Endometrial microvascular endothelial cells (primary cell): ENCODE data around the gene MAP3K10. TPM values are rescaled to one million over a fixed set of nuclear protein-coding genes. Genes with fewer than 3 reads are reported as not detected.
"Not testable (repeated sequence)": the region's sequence is repeated elsewhere in the genome, so short reads cannot be mapped to it uniquely, and the experiment has no call there.

Experiments used
- in situ Hi-C: cut with HindIII; loops from 2 replicates; pipeline ENCODE4 v1.10.0; 2017; ENCODE audit warnings: low sequenced_read_pairs, low pct_unique_long_range_greater_than_20kb; ENCODE audit errors: inconsistent ontology term
- total RNA-seq: library from RNA; depleted of rRNA; stranded (reverse); fragments of >200 nt; gene quantifications from one replicate; pipeline ENCODE4 v1.2.3, GENCODE V29; 2015; ENCODE audit errors: inconsistent ontology term

Gene MAP3K10
- total RNA-seq, 1 donor from 2014 or later = 5.4 TPM

DNA sequence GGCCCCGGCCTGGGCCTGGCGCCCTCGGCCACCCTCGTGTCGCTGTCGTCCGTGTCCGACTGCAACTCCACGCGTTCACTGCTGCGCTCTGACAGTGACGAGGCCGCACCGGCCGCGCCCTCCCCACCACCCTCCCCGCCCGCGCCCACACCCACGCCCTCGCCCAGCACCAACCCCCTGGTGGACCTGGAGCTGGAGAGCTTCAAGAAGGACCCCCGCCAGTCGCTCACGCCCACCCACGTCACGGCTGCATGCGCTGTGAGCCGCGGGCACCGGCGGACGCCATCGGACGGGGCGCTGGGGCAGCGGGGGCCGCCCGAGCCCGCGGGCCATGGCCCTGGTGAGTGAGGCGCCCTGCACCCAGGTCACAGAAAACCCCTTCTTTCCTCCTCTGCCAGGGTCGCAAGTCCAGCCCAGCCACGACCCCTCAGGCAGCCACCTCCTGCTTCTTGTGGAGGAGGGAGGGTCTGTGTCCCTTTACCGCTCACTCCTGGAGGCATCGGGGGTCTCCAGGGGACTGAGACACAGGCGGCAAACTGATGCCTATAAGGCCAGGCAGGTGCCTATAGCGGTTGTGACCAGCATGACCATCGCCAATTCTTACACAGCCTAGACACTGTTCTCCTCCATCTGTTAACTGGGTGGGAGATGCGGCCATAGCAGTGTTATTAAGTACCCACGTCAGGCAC lies 22.8 kb downstream of the MAP3K10 start:
- in situ Hi-C loops = no loop called here

DNA sequence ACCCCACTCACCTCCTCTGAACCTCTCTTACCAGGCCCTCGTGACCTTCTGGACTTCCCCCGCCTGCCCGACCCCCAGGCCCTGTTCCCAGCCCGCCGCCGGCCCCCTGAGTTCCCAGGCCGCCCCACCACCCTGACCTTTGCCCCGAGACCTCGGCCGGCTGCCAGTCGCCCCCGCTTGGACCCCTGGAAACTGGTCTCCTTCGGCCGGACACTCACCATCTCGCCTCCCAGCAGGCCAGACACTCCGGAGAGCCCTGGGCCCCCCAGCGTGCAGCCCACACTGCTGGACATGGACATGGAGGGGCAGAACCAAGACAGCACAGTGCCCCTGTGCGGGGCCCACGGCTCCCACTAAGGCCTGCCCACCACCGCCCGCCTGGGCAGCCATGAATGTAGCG lies 23.7 kb downstream of the MAP3K10 start:
- in situ Hi-C loops = no loop called here

DNA sequence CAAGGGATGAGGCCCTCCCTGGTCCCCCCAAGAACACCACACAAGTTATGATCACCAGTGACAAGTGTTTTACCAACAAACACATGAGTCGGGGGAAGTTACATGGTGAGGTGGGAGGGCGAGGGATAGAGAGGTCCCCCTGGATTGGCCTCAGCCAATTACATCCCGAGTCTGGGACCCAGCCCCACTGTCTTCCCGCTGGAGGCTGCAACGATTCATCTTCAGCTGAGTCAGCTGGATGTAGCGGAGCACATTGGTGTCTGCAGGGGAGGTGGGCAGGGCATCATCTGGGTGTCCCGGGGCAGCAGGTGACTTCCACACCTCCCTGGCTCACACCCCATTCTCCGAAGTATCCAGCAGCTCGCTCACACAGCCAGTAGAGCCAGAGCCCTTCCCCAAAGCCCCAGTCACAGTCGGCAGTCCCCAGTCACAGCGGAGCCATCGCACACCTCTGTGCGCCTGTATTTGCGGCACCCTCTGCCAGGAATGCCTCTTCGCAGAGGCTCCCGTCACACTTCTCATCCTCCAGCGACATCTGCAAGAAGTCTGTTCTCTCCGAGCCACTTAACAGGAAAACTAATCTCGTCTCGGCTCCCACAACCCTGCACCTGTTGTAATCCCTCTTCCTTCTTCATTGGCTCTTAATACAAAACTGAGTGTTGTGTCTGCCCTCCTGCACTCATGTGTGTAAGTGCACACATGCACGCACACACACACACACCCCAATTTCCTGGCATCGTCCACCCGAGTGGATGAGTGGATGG lies 25.0 kb downstream of the MAP3K10 start:
- in situ Hi-C loops = no loop called here

DNA sequence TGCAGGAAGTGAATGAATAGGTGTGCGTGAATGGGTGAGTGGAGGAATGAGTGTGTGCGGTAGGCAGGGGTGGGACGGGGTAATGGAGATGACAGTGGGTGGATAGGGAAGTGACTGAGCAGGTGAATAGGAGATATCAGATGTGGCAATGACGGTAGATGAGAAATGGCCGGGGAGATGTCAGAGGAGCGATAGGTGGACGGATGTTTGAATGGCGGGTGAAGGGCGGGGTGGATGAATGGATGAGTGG lies 25.5 kb downstream of the MAP3K10 start:
- in situ Hi-C loops = no loop called here

DNA sequence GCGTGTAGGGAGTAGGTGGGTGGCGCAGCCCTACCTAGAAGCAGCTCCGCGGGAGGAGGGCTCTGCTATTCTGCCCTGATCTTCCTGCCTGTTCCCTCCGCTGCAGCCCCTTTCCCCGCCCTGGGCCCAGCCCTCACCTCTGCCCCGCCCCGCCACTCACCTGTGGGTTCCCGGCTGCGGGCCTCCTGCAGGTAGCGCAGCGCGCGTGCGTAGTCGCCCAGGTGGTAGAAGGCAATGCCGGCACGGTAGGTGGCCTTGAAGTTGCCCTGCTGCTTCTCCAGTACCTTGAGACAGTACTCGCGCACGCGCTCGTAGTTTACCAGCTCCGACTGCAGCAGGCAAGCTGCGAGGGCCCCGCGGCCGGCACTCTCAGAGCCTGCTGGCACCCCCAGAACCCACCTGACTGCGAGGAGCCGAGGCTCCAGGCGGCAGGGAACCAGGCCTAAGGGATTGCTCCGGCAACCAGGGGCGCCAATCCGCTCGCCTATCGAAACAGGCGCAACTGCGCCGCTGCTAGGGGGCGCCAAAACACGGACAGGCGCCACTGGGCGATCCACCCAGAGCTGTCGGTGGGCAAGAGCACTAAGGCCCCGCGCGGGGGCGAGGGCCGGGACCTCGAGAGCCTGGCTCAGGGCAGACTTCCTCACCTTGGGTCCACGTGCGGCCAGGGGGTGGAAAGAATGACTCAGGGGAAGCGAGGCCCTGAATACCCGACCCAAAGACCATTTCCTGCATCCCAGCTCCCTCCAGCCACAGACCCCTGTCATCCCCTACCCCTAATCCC lies 26.0 kb downstream of the MAP3K10 start:
- in situ Hi-C loops = no loop called here

DNA sequence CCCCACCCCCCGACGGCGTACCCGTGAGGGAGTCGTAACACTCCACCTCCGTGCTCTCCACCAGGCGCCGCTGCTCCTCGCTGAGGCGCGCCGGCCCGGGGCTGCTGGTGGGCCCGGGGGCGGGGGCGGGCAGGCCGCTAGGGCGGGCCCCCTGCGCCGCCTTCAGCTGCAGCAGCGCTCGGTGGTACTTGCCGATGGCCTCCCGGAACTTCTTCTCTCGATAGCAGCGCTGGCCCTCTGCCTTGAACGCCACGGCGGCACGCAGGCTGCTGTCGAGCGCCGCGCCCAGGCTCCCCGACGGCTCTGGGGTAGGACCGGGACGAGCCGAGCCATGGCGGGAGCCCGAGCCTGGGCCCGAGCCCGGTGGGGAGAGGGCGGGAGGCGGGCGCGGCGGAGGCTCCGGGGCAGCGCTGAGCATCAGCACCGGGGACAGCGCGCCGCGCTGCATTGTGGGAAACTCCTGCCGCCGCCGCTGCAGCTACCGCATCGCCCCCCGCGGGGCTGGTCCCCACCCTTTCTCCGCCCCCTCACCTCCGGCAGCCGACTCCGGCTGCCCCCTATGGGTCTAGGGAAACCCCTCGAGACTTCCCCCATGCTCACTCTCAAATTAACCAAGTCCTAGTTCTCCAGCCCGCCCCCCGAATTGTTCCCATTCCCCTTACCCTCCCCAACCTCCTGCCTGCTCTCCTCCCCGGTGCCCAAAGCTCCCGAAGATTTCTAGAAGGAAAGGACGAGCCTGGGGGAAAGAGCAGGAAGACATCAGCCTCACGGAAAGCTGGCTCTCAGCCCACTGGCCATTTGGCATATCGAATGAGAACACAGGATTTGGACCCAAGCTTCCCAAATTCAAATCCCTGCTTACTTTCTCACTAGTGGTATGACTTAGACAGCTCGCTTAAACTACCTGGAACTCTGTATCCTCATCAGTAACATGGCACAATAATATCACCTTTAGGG lies 27.0 kb downstream of the MAP3K10 start, which contains the start of gene TTC9B:
Gene TTC9B, minus strand, starts transcription at position 451 of the 957 bp plus-strand sequence. Its CDS starts 3 bp downstream, at position 448.
- in situ Hi-C loops = no loop called here

DNA sequence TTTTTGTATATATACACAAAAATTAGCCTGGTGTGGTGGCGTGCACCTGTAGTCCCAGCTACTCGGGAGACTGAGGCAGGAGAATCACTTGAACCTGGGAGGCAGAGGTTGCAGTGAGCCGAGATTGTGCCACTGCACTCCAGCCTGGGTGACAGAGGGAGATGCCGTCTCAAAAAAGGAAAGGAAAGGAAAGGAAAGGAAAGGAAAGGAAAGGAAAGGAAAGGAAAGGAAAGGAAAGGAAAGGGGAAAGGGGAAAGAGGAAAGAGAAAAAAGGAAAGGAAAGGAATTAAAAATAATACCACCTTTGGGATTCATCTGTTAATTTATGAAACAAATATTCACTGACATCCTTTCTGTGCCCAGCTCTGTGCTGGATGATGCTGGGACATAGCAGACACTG lies 27.8 kb downstream of the MAP3K10 start:
- in situ Hi-C loops = not testable (repeated sequence)

DNA sequence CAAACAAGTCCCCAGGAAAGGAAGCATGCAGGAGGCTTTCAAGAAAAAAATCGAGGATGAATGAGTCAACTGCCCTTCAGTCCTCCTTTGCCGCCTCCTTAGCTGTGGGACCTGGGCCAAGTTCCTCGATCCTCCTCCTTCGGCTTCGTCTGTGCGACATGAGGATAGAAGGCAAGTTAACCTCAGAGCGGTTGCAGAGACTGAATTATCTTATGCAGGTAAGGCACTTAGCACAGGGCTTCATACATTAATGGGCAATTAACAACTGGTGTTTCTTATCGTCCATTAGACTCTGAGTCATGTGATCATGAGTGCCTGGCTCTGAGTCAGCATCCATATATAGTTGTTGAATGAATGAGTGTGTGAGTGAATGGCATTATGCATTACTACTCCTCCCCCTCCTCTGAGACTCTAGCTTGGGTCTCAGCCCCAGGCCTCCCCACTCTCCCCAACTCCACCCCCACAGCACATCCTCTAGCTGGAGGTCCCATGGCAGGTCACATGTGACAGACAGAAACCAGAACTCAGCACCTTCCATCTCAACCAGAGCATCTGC lies 28.6 kb downstream of the MAP3K10 start:
- in situ Hi-C loops = no loop called here

DNA sequence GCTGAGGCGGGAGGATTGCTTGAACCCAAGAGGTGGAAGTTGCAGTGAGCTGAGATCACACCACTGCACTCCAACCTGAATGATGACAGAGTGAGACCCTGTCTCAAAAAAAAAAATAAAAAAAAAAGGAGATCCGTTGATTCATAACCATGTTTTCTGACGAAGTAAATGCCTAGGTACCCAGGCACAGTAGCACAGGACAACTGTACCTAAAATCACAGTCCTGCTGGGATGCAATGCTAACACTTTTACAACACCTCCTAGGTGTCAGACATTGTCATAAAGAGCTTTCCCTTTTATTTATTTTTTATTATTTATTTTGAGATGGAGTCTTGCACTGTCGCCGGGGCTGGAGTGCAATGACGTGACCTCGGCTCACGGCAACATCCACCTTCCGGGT lies 29.4 kb downstream of the MAP3K10 start:
- in situ Hi-C loops = no loop called here

DNA sequence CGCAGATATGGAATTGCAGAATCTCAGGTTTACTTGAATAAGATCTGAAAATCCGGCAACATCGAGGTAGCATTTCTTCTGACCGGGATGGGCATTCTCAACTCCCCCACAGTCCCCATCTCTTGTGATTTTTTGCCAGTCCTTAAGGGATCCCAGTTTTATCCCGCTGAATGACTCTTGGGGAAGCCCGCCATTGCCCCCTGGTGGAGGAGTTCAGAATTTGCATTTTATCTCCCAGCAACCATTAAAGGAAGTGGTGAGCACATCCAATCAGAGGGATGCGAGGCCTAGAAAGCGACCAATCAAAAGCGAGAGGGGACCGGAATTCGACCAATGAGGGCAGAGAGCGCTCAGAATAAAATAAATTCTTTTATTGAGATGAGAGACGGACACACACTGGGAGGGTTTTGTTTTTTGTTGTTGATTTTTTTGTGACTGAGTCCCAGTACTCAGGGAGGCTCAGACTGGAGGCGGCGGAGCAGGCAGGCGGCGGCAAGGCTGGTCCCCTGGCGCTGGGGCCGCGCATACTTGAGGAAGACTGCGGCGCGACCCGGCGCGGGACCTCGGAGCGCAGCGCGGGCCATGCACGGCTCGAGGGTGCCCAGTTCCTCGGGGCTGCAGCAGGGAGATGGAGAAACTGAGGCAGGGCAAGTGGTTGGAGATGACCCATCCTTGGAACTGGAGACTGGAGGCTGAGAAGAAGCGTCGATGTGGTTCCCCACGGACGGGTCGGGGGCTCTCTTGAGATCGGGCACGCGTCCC lies 30.8 kb downstream of the MAP3K10 start:
- in situ Hi-C loops = no loop called here

DNA sequence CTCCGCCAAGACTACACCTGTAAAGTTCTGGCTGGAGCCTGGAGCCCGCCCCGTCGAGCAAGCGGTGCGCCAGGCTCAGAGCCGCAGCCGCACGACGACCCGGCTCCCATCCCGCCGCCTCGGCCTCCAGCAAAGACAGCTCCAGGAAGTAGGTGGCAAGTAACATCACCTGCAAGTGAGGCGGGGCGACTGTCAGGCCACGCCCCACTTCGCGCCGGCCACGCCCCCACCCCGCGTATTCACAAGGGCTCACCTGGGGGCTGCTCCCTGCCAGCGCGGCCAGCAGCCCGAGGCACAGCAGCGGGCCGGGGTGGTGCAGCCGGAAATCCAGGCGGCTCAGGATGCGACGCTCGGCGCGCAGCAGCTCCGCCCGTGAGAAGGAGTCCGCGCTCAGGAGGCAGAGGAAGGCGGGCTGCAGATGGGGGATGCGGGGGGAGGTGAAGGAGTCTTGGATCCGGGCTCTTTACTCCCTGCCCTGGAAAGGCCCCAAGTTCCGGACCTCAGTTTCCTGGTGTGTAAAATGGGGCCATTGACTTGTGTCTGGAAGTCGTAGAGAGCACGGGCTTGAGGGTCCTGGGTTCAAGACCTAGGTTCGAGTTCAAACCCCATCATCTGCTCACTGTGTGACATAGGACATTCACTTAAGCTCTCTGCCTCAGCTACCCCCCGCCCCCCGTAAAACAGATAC lies 32.1 kb downstream of the MAP3K10 start:
- in situ Hi-C loops = no loop called here

DNA sequence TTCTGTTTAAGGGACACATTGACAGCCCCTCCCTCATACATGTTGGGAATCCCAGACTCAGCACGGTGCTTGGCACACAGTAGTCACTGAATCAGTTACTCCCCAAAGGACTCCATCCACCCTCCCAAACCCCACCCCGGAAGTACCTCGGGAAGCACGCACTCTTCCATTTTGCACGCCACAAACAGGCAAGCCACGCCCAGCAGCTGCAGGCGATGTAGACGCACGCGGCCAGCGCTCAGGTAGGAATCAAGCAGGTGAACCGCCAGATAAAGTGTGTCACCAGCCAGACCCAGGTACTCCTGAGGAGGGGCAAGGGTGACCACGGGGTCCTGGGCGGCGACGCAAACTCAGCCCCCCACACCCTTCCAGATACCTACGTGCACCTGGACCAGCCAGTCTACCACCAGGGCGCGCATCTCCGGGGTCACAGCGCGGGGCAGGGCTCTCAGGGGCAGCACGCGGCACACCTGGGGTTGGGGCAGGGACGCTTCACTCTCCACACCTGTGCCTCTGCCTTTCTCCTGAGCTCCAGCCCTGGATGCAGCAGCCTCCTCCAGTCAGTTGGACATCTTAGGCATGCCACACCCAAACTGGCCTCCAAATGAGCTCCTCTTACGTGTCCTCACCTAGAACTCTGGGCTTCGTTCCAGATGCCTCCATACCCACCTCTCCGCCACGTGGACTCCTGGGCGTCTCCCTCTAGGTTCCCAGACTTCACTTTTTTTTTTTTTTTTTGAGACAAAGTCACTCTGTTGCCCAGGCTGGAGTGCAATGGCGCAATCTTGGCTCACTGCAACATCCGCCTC lies 33.3 kb downstream of the MAP3K10 start:
- in situ Hi-C loops = no loop called here

DNA sequence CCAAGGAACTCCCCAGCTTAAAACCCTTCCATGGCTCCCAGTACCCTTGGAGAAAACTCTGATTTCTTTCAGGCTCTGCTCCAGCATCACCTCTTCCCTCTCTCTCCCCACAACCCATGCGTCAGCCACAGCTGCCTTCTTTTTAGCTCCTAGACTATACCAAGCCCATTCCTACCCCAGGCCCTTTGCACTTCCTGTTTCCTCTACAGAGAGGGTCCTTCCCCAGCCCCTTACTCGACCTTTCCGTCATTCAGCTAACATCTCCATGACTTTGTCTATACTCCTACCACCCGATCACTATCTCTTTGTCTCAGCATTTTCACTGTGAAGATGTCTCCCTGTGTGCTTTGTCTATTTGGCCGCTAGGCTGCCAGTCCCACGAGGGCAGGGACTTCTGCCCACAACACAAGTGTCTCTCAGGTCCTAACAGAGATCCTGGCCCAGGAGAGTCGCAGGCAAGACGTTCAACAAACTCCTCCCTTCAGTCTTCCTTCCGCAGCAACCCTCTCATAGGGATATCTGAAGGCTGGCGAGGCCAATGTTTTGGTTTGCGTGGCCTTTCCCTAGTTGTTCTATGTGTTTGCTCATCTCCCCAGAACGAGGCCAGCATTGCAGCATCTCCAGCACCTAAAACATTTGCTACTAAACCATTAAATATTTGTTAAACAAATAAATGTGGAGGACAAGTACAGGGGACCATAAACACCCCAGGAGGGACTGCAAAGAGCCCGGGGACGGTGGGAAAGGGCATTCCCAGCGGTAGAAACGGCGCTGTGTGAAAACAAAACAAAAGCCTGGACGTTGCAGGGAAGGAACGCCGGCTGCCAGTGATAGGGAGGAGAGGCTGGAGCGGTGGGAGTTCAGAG lies 34.4 kb downstream of the MAP3K10 start:
- in situ Hi-C loops = no loop called here

DNA sequence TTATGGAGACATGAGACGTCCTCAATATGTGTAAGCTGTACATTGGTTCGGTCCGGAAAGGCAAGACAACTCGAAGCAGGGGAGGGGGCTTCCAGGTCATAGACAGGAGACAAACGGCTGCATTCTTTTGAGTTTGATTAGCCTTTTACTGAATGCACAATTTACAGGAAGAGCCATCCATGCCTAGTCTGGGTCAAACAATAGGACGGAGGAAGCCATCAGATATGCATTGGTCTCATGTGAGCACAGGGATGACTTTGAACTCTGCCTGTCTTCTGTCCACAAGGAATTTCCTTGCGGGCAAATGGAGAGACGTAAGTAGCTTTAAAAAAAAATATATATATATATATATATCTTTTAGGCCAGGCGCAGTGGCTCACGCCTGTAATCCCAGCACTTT lies 37.1 kb downstream of the MAP3K10 start:
- in situ Hi-C loops = no loop called here

DNA sequence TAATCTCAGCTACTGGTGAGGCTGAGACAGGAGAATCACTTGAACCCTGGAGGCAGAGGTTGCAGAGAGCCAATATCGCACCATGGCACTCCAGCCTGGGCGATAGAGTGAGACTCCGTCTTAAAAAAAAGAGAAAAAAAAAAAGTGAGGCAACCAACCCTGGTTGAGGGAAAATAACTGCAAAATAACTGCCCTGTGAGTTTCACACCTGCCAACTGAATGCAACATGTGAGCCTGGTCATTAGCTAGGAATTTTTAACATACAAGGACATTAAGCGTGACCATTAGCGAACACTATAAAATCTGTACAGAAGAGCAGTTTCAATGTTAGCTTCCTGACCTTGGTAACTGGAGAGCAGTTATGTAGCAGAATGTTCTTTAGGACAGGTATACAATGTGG lies 37.6 kb downstream of the MAP3K10 start:
- in situ Hi-C loops = no loop called here

DNA sequence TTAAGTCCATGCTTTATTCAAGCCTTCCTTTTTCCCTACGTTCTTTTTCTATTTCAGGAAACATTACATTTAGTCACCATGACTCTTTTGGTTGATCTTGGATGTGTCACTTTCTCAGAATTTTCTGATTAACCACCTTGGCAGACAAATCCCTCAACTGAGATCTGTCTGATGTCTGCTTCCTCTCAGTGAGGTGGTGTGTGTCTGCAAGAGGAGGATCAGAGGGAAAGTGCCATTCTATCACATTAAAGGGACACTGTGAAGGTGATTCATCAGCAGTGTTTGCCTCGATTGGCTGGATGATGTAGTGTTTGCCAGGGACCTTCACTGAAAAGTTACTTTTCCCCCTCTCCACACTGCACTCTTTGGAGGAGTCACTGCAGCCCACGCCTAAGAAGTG lies 38.3 kb downstream of the MAP3K10 start:
- in situ Hi-C loops = no loop called here
